H1 (cell line): ENCODE results near the gene NAA38. TPM values are rescaled to one million over a fixed set of nuclear protein-coding genes. Genes with fewer than 3 reads are reported as not detected.
A peak's percentile ranks its signal among the peaks of the same experiment; 100 is the strongest.

Experiments used
- CTCF ChIA-PET: fragments of 300-600 bp; sonication (Branson Sonifier 250); formaldehyde crosslinking; loops from one replicate; lab custom pipeline; 2021; ENCODE audit not compliant: partially characterized antibody; lab: Charles Lee
- POLR2A ChIA-PET: fragments of 300-600 bp; sonication (Branson Sonifier 250); formaldehyde crosslinking; loops from one replicate; lab custom pipeline; 2021; ENCODE audit warnings: inconsistent platforms; ENCODE audit not compliant: partially characterized antibody; lab: Charles Lee
- DNase-seq, 2 experiments: peaks; one replicate each; pipeline versions ENCODE4 v3.0.0 to v3.0.0-alpha.2; 2010 to 2022; ENCODE audit warnings: low spot score in 2 of 2, low read depth in 1 of 2, mixed read lengths in 1 of 2
- FAIRE-seq: peaks from 2 replicates; lab custom pipeline; 2011; peaks lifted over from hg19 to GRCh38; lab: Jason Lieb, UNC
- H2AFZ ChIP-seq: 2 replicates; pipeline ENCODE4 v1.8.1; 2012; ENCODE audit warnings: low read length, inconsistent platforms
- H2AK5ac ChIP-seq: 2 replicates; pipeline ENCODE4 v1.6.1; 2013; ENCODE audit warnings: low read depth, low read length
- H2BK120ac ChIP-seq: replicated peaks from 2 replicates; pipeline ENCODE3; 2013; ENCODE audit warnings: low read depth, low read length, inconsistent platforms
- H2BK12ac ChIP-seq: 2 replicates; pipeline ENCODE4 v1.6.1; 2013; ENCODE audit warnings: low read depth, low read length
- H2BK15ac ChIP-seq: 2 replicates; pipeline ENCODE4 v1.6.1; 2013; ENCODE audit warnings: low read length
- H2BK20ac ChIP-seq: 2 replicates; pipeline ENCODE4 v1.6.1; 2013; ENCODE audit warnings: low read length
- H2BK5ac ChIP-seq: 2 replicates; pipeline ENCODE4 v1.6.1; 2013; ENCODE audit warnings: low read depth, low read length
- H3K14ac ChIP-seq: 2 replicates; pipeline ENCODE4 v1.6.1; 2013; ENCODE audit warnings: inconsistent platforms; ENCODE audit not compliant: insufficient read length
- H3K18ac ChIP-seq: 2 replicates; pipeline ENCODE4 v1.6.1; 2013; ENCODE audit warnings: low read length; ENCODE audit errors: extremely low read depth
- H3K23ac ChIP-seq: 2 replicates; pipeline ENCODE4 v1.6.1; 2013; ENCODE audit warnings: inconsistent platforms; ENCODE audit not compliant: insufficient read length
- H3K23me2 ChIP-seq: 2 replicates; pipeline ENCODE4 v1.6.1; 2013; ENCODE audit warnings: low read depth, low read length
- H3K27ac ChIP-seq: 2 replicates; pipeline ENCODE4 v1.6.1; 2011; ENCODE audit warnings: low read depth, low read length, inconsistent platforms
- H3K27me3 ChIP-seq, 4 experiments: replicated peaks in 1 of 4; 1 replicate in 1 of 4; 2 replicates in 3 of 4; pipeline versions ENCODE4 v1.6.1 to v1.8.1; 2011 to 2013; ENCODE audit warnings: low read length in 3 of 4, mild to moderate bottlenecking in 3 of 4, inconsistent platforms in 2 of 4, mixed read lengths in 2 of 4, moderate library complexity in 1 of 4; ENCODE audit not compliant: control insufficient read depth in 3 of 4, insufficient read depth in 3 of 4; ENCODE audit errors: extremely low read depth in 1 of 4
- H3K36me3 ChIP-seq, 4 experiments: 2 replicates each; pipeline versions ENCODE4 v1.6.1 to v1.8.1; 2011 to 2013; ENCODE audit warnings: mild to moderate bottlenecking in 4 of 4, low read length in 3 of 4, moderate library complexity in 2 of 4, control low read depth in 1 of 4, inconsistent platforms in 1 of 4; ENCODE audit not compliant: insufficient read depth in 4 of 4, control insufficient read depth in 2 of 4
- H3K4ac ChIP-seq: replicated peaks from 2 replicates; pipeline ENCODE3; 2013; ENCODE audit warnings: low read length, low read depth, mixed read lengths, inconsistent platforms; ENCODE audit not compliant: insufficient read length
- H3K4me1 ChIP-seq, 4 experiments: replicated peaks in 1 of 4; 1 replicate in 1 of 4; 2 replicates in 3 of 4; pipeline versions ENCODE4 v1.6.1 to v1.8.1; 2011 to 2013; ENCODE audit warnings: low read length in 3 of 4, inconsistent platforms in 2 of 4, mixed read lengths in 1 of 4; ENCODE audit not compliant: insufficient read depth in 4 of 4, control insufficient read depth in 3 of 4
- H3K4me2 ChIP-seq, 2 experiments: 2 replicates each; pipeline versions ENCODE4 v1.6.1 to v1.8.1; 2011 to 2013; ENCODE audit warnings: low read depth in 2 of 2, low read length in 2 of 2, control low read depth in 1 of 2, inconsistent platforms in 1 of 2, mild to moderate bottlenecking in 1 of 2; ENCODE audit not compliant: insufficient read depth in 1 of 2
- H3K4me3 ChIP-seq, 4 experiments: fragments of 200-600, 300-600 bp in 1 of 4; sonication (generic), shearing (Covaris generic), sonication (Bioruptor Twin) in 1 of 4; 2 replicates each; pipeline versions ENCODE4 v1.5.1 to v1.8.1; 2011 to 2016; ENCODE audit warnings: low read length in 4 of 4, low read depth in 3 of 4, control low read depth in 2 of 4, inconsistent platforms in 2 of 4, mild to moderate bottlenecking in 2 of 4, mixed read lengths in 1 of 4, moderate library complexity in 1 of 4; ENCODE audit not compliant: insufficient read depth in 2 of 4; ENCODE audit errors: extremely low read depth in 1 of 4
- H3K56ac ChIP-seq: replicated peaks from 2 replicates; pipeline ENCODE3; 2013; ENCODE audit warnings: low read depth, mild to moderate bottlenecking, mixed read lengths, low read length, inconsistent platforms; ENCODE audit not compliant: insufficient read length
- H3K79me1 ChIP-seq: 2 replicates; pipeline ENCODE4 v1.6.1; 2013; ENCODE audit warnings: low read depth, low read length, control low read depth
- H3K79me2 ChIP-seq, 2 experiments: 2 replicates each; pipeline versions ENCODE4 v1.6.1 to v1.8.1; 2012 to 2013; ENCODE audit warnings: low read length in 2 of 2, mild to moderate bottlenecking in 2 of 2, inconsistent platforms in 1 of 2; ENCODE audit not compliant: insufficient read depth in 2 of 2, control insufficient read depth in 1 of 2
- H3K9ac ChIP-seq, 4 experiments: replicated peaks in 1 of 4; 1 replicate in 1 of 4; 2 replicates in 3 of 4; pipeline versions ENCODE4 v1.6.1 to v1.8.1; 2011 to 2013; ENCODE audit warnings: low read depth in 3 of 4, low read length in 3 of 4, control low read depth in 2 of 4, mild to moderate bottlenecking in 2 of 4, moderate library complexity in 2 of 4, inconsistent platforms in 1 of 4; ENCODE audit errors: extremely low read depth in 1 of 4
- H3K9me3 ChIP-seq, 2 experiments: 2 replicates each; pipeline versions ENCODE4 v1.6.1 to v1.8.1; 2012 to 2013; ENCODE audit warnings: mild to moderate bottlenecking in 2 of 2, moderate library complexity in 2 of 2, control low read depth in 1 of 2, inconsistent platforms in 1 of 2, low read depth in 1 of 2, low read length in 1 of 2, mixed read lengths in 1 of 2; ENCODE audit not compliant: insufficient read depth in 2 of 2
- H4K20me1 ChIP-seq, 2 experiments: replicated peaks in 1 of 2; 2 replicates each; pipeline versions ENCODE3 to v1.8.1; 2011 to 2013; ENCODE audit warnings: inconsistent platforms in 2 of 2, low read length in 2 of 2, mild to moderate bottlenecking in 1 of 2; ENCODE audit not compliant: insufficient read depth in 2 of 2, control insufficient read depth in 1 of 2
- H4K5ac ChIP-seq: 2 replicates; pipeline ENCODE4 v1.6.1; 2013; ENCODE audit warnings: low read length, low read depth, mixed read lengths, inconsistent platforms; ENCODE audit not compliant: insufficient read length
- H4K8ac ChIP-seq: 2 replicates; pipeline ENCODE4 v1.8.0; 2013; ENCODE audit warnings: mild to moderate bottlenecking, moderate library complexity, low read length, inconsistent platforms; ENCODE audit not compliant: insufficient read depth; ENCODE audit errors: extremely low read depth
- H4K91ac ChIP-seq: replicated peaks from 2 replicates; pipeline ENCODE3; 2013; ENCODE audit warnings: low read length, mixed read lengths, inconsistent platforms; ENCODE audit not compliant: insufficient read length
- EZH2 ChIP-seq: fragments of 200-600 bp; sonication (generic); IDR thresholded peaks from 2 replicates; pipeline ENCODE4 v1.7.1; 2012; ENCODE audit warnings: low read depth, mild to moderate bottlenecking, moderate library complexity, low read length, inconsistent platforms; ENCODE audit not compliant: severe bottlenecking
- HDAC6 ChIP-seq: IDR thresholded peaks from one replicate; pipeline ENCODE4 v1.7.1; 2012; ENCODE audit warnings: low read depth, mild to moderate bottlenecking, inconsistent platforms, low read length, moderate library complexity
- KDM1A ChIP-seq: fragments of 200-600, 300-600 bp; sonication (generic); IDR thresholded peaks from 2 replicates; pipeline ENCODE4 v1.7.1; 2016; ENCODE audit warnings: mild to moderate bottlenecking, low read length, borderline replicate concordance
- RAD21 ChIP-seq, 2 experiments: IDR thresholded peaks in 1 of 2; conservative IDR thresholded peaks in 1 of 2; 2 replicates each; pipeline ENCODE4 v1.6.1; 2011; ENCODE audit warnings: low read depth in 2 of 2, low read length in 2 of 2, improper control_type of control experiment in 1 of 2, inconsistent platforms in 1 of 2, mild to moderate bottlenecking in 1 of 2, moderate library complexity in 1 of 2
- SAP30 ChIP-seq: fragments of 300-600 bp; sonication (generic); IDR thresholded peaks from 2 replicates; pipeline ENCODE4 v1.7.1; 2012; ENCODE audit warnings: low read length, moderate library complexity, mild to moderate bottlenecking, inconsistent platforms; ENCODE audit not compliant: insufficient read depth, insufficient replicate concordance
- SIN3A ChIP-seq, 2 experiments: IDR thresholded peaks in 1 of 2; conservative IDR thresholded peaks in 1 of 2; 2 replicates each; pipeline ENCODE4 v1.6.1; 2011 to 2012; ENCODE audit warnings: low read length in 2 of 2, improper control_type of control experiment in 1 of 2, low read depth in 1 of 2, mild to moderate bottlenecking in 1 of 2
- USF2 ChIP-seq: IDR thresholded peaks from 2 replicates; pipeline ENCODE4 v1.6.1; 2011; ENCODE audit warnings: low read length, improper control_type of control experiment
- WGBS, 2 experiments: shearing (Covaris generic) in 1 of 2; methylation state at CpG; one replicate each; pipeline versions ENCODE4 v1.1.6 to v1.1.7; 2013 to 2015; ENCODE audit warnings: low lambda C conversion rate in 2 of 2, mixed read lengths in 2 of 2, inconsistent platforms in 1 of 2, low coverage in 1 of 2, missing lambda C conversion rate in 1 of 2; ENCODE audit not compliant: insufficient replicate concordance in 2 of 2, insufficient coverage in 1 of 2, insufficient read length in 1 of 2; ENCODE audit errors: extremely low coverage in 1 of 2, missing lambda C conversion rate in 1 of 2; 5-methylcytosine and 5-hydroxymethylcytosine counted together
- polyA plus RNA-seq, 7 experiments: library from polyadenylated mRNA; depleted of rRNA in 3 of 7; stranded (reverse) in 5 of 7; unstranded in 2 of 7; fragments of >200 nt in 5 of 7; fragments of 200-250 nt in 2 of 7; gene quantifications; 1 replicate in 5 of 7; 2 replicates in 1 of 7; 4 replicates in 1 of 7; pipeline versions ENCODE4 v1.2.1 to v1.2.3, GENCODE V29; 2011 to 2013; ENCODE audit warnings: missing spikeins in 2 of 7, mixed read lengths in 2 of 7
- total RNA-seq: library from RNA; stranded (reverse); fragmentation: NEBNext Ultra II Directional; extraction: Animal tissue kit (Norgen Biotek cat#: 25700); gene quantifications from 2 replicates; pipeline ENCODE4 v1.2.1, GENCODE V29; 2021

The NAA38 gene
- total and polyA plus RNA-seq, 2 of the 8 experiments (the other 6 are each of a cell fraction or from before 2014, with no cell fraction given) = 30.2 to 109 TPM

- Histone ChIP-seq H3K27ac (peak overlapping the region; percentile 37; the same call in 1 of the 2 replicates), H2BK5ac (peak overlapping the region; percentile 60; the same call in 1 of the 2 replicates), H3K9ac (peak overlapping the region; percentile 57 to 71 (median 66); a peak in 6 of 7 replicates), H2BK12ac (peak overlapping the region; percentile 77; the same call in 1 of the 2 replicates), H4K5ac (peak overlapping the region; percentile 75), H3K79me2 (no peaks in the 10 kb centered on the region), H3K23me2 (peaks cover 39% of the 10 kb centered on the region), H3K4me1 (peaks cover 10 to 34% (median 21%) of the 10 kb centered on the region in 4 experiments), H4K8ac (peak overlapping the region; percentile 77), H3K4me3 (peak overlapping the region; percentile 70 to 98 (median 86)), H2AK5ac (peak overlapping the region; percentile 33; the same call in 1 of the 2 replicates), H3K18ac (peak overlapping the region; percentile 93; the same call in 1 of the 2 replicates), H4K20me1 (peaks cover 12 to 42% of the 10 kb centered on the region in 2 experiments), H2BK15ac (no peak overlapping the region), H4K91ac (no peak overlapping the region), H3K36me3 (no peaks in the 10 kb centered on the region; a peak in 1 of 8 replicates), H3K27me3 (peaks cover 18 to 53% (median 49%) of the 10 kb centered on the region in 4 experiments), H3K23ac (no peak overlapping the region), H2BK120ac (no peak overlapping the region), H3K79me1 (no peaks in the 10 kb centered on the region), H3K4me2 (peak overlapping the region; percentile 96 to 100), H3K14ac (no peak overlapping the region), H2BK20ac (no peak overlapping the region), H2AFZ (no peak overlapping the region), H3K9me3 (no peaks in the 10 kb centered on the region), H3K56ac (no peak overlapping the region), H3K4ac (no peak overlapping the region)
- peak; percentile 35 for TF ChIP-seq SAP30
- TF ChIP-seq HDAC6 = no peak
- peak; percentile 31 to 35; a peak in 1 of 4 replicates for TF ChIP-seq SIN3A (conservative IDR thresholded peaks at IDR 0.05 in 1 of 2, IDR thresholded peaks at IDR 0.05 in 1 of 2; ENCODE audit: low read depth in 1 of 2, low read length in 2 of 2)
- peak; percentile 13 for TF ChIP-seq EZH2
- 0 out of 4 replicates have a peak, but pooled peaks of 1 of the 2 experiments have one; percentile 0 for TF ChIP-seq RAD21 (IDR thresholded peaks at IDR 0.05 in 1 of 2, conservative IDR thresholded peaks at IDR 0.05 in 1 of 2; ENCODE audit: low read depth in 2 of 2, low read length in 2 of 2)
- 0 out of 2 replicates have a peak, but pooled peaks have one; percentile 25 for TF ChIP-seq USF2
- no peak for TF ChIP-seq KDM1A
- ChIA-PET POLR2A (interaction anchor here (0.6 to 5.2 kb wide), 8 partner anchors 9 to 165 kb away, joined by 3 to 34 read pairs (median 8); partner anchors contain the start of genes CYB5D1, KDM6B, NAA38 and TMEM88), CTCF (interaction anchor here (1.4 to 5.0 kb wide), 6 partner anchors 9 to 98 kb away, joined by 3 to 25 read pairs (median 6); no protein-coding TSS in a partner anchor)
- no peak for FAIRE-seq
- WGBS, 2 experiments = 9% methylated on average over 18 of the region's 34 CpGs; no CpG with 5 or more reads in 1 of the 2 experiments
- DNase-seq = no peak
Observed at GRCh38 chr17:7841396-7841914, 15.9 kb downstream of the NAA38 start.
